ENCODE measurements around the gene KRT78.

DNA sequence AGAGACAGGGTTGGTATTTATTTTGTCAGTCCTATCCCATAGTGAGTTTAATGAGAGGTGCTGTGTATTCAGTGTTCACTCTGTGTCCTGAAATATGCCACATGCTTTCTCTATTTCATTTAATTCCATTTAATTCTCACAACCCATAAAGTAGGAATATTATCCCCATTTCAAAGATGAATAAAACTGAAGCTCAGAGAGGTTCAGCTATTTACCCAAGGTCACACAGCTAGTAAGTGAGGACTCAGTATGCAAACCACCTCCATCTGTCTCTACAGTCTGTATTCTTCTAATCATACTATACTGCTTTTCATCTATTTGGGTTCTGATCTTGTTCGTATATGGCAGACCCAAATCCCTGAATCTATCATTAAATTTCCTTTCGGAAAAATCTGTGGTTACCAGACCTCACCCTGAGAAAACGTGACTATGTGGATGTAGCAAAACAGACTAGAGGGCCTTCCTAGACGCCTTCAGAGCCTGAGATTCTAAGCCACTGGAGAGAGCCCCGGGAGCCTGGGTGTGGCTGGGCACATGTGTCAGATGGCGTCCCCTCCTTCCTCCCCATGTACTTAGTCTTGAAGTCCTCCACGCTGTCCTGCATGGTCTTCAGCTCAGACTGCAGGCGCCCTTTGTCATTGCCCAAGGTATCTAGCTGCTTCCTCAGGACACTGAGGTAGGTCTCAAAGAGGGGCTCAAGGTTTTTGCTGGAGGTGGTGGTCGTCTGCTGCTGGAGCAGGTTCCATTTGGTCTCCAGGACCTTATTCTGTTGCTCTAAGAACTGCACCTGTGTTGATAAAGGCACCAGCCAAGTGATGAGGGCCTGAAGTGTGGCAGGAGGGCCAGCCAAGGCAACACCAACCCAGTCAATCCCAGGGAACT, 37.4 kb downstream of the KRT78 start:
- TF ChIP-seq, protein P1, sequence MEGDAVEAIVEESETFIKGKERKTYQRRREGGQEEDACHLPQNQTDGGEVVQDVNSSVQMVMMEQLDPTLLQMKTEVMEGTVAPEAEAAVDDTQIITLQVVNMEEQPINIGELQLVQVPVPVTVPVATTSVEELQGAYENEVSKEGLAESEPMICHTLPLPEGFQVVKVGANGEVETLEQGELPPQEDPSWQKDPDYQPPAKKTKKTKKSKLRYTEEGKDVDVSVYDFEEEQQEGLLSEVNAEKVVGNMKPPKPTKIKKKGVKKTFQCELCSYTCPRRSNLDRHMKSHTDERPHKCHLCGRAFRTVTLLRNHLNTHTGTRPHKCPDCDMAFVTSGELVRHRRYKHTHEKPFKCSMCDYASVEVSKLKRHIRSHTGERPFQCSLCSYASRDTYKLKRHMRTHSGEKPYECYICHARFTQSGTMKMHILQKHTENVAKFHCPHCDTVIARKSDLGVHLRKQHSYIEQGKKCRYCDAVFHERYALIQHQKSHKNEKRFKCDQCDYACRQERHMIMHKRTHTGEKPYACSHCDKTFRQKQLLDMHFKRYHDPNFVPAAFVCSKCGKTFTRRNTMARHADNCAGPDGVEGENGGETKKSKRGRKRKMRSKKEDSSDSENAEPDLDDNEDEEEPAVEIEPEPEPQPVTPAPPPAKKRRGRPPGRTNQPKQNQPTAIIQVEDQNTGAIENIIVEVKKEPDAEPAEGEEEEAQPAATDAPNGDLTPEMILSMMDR (IDR thresholded peaks at IDR 0.05): no peak
- no peak for TF ChIP-seq POLR2A (IDR thresholded peaks at IDR 0.05)
